Suprapubic skin (tissue), 4 donors: Measurements from ENCODE around the gene THNSL1.

ENCODE experiments used
- EP300 ChIP-seq: sonication (generic); formaldehyde crosslinking; IDR thresholded peaks from one replicate; pipeline ENCODE4 v1.6.1; 2017; ENCODE audit warnings: antibody characterized with exemption
- POLR2A ChIP-seq, 2 donors: fragments of 450-650 bp; IDR thresholded peaks; one replicate each; pipeline ENCODE4 v1.6.1; 2017; ENCODE audit warnings: antibody characterized with exemption in 2 of 2, mild to moderate bottlenecking in 2 of 2, moderate library complexity in 2 of 2
- POLR2AphosphoS5 ChIP-seq, 3 donors: sonication (generic); formaldehyde crosslinking; IDR thresholded peaks; one replicate each; pipeline ENCODE4 v1.6.1; 2017; ENCODE audit warnings: antibody characterized with exemption in 3 of 3
- TF ChIP-seq, protein P1 (sequence below), 2 donors: fragments of 200-600 bp in 1 of 2; fragments of 450-650 bp in 1 of 2; sonication (generic) in 1 of 2; IDR thresholded peaks; one replicate each; pipeline ENCODE4 v1.5.1; 2016 to 2019; ENCODE audit warnings: antibody characterized with exemption in 2 of 2, mild to moderate bottlenecking in 1 of 2, moderate library complexity in 1 of 2

- TF ChIP-seq POLR2A (IDR thresholded peaks at IDR 0.05) (no peak), POLR2AphosphoS5 (IDR thresholded peaks at IDR 0.05) (no peak), EP300 (no peak)
- TF ChIP-seq, protein P1, sequence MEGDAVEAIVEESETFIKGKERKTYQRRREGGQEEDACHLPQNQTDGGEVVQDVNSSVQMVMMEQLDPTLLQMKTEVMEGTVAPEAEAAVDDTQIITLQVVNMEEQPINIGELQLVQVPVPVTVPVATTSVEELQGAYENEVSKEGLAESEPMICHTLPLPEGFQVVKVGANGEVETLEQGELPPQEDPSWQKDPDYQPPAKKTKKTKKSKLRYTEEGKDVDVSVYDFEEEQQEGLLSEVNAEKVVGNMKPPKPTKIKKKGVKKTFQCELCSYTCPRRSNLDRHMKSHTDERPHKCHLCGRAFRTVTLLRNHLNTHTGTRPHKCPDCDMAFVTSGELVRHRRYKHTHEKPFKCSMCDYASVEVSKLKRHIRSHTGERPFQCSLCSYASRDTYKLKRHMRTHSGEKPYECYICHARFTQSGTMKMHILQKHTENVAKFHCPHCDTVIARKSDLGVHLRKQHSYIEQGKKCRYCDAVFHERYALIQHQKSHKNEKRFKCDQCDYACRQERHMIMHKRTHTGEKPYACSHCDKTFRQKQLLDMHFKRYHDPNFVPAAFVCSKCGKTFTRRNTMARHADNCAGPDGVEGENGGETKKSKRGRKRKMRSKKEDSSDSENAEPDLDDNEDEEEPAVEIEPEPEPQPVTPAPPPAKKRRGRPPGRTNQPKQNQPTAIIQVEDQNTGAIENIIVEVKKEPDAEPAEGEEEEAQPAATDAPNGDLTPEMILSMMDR (IDR thresholded peaks at IDR 0.05) = no peak
Measured at GRCh38 chr10:25046641-25047040, 30.2 kb downstream of the THNSL1 start.
